CD8-positive, alpha-beta memory T cell (primary cell): ENCODE data around the gene ELOVL1. TPM values are rescaled to one million over a fixed set of nuclear protein-coding genes. Genes with fewer than 3 reads are reported as not detected.

Experiments used
- CTCF ChIA-PET: fragments of 350-600 bp; sonication (Branson Sonifier 250); formaldehyde crosslinking; loops from one replicate; lab custom pipeline; 2021; ENCODE audit warnings: antibody characterized with exemption; lab: Charles Lee
- POLR2A ChIA-PET: fragments of 350-600 bp; sonication (Branson Sonifier 250); formaldehyde crosslinking; loops from one replicate; lab custom pipeline; 2021; ENCODE audit warnings: antibody characterized with exemption; lab: Charles Lee
- DNase-seq, 5 donors: peaks; one replicate each; pipeline versions ENCODE4 v3.0.0 to v3.0.0-alpha.2; 2020 to 2022; ENCODE audit warnings: mixed read lengths in 1 of 5
- H3K27ac ChIP-seq: one replicate; pipeline ENCODE4 v1.7.0; 2013; ENCODE audit warnings: low read depth, mild to moderate bottlenecking, low read length, moderate library complexity
- H3K27me3 ChIP-seq: 2 replicates; pipeline ENCODE4 v1.7.0; 2013; ENCODE audit warnings: low read length, mild to moderate bottlenecking; ENCODE audit not compliant: insufficient read depth, poor library complexity, severe bottlenecking
- H3K36me3 ChIP-seq: 2 replicates; pipeline ENCODE4 v1.7.0; 2013; ENCODE audit warnings: mild to moderate bottlenecking, low read length, moderate library complexity; ENCODE audit not compliant: insufficient read depth
- H3K4me1 ChIP-seq: 2 replicates; pipeline ENCODE4 v1.7.0; 2013; ENCODE audit warnings: mild to moderate bottlenecking, low read length, moderate library complexity; ENCODE audit not compliant: insufficient read depth
- H3K4me3 ChIP-seq: 2 replicates; pipeline ENCODE4 v1.7.0; 2013; ENCODE audit warnings: mild to moderate bottlenecking, low read length
- H3K9me3 ChIP-seq: 2 replicates; pipeline ENCODE4 v1.7.0; 2013; ENCODE audit warnings: mild to moderate bottlenecking, low read length
- H3K27ac Mint-ChIP-seq, 8 donors: one replicate each; pipeline ENCODE4 v1.8.0; 2020 to 2021; ENCODE audit warnings: mixed read lengths in 8 of 8, mild to moderate bottlenecking in 6 of 8, inconsistent platforms in 3 of 8, moderate library complexity in 3 of 8
- H3K27me3 Mint-ChIP-seq, 2 donors: one replicate each; pipeline ENCODE4 v1.8.0; 2020 to 2021; ENCODE audit warnings: mixed read lengths in 2 of 2, mild to moderate bottlenecking in 1 of 2, moderate library complexity in 1 of 2
- H3K36me3 Mint-ChIP-seq, 3 donors: one replicate each; pipeline ENCODE4 v1.8.0; 2020 to 2021; ENCODE audit warnings: mixed read lengths in 3 of 3, inconsistent platforms in 1 of 3, mild to moderate bottlenecking in 1 of 3
- H3K4me1 Mint-ChIP-seq, 3 donors: one replicate each; pipeline ENCODE4 v1.8.0; 2020 to 2021; ENCODE audit warnings: mixed read lengths in 3 of 3, inconsistent platforms in 1 of 3, mild to moderate bottlenecking in 1 of 3
- H3K4me3 Mint-ChIP-seq, 7 donors: one replicate each; pipeline ENCODE4 v1.8.0; 2020 to 2021; ENCODE audit warnings: mixed read lengths in 7 of 7, mild to moderate bottlenecking in 6 of 7, moderate library complexity in 4 of 7, inconsistent platforms in 2 of 7
- H3K9me3 Mint-ChIP-seq, 5 donors: one replicate each; pipeline ENCODE4 v1.8.0; 2020 to 2022; ENCODE audit warnings: mixed read lengths in 5 of 5, mild to moderate bottlenecking in 3 of 5, moderate library complexity in 2 of 5, inconsistent platforms in 1 of 5
- polyA plus RNA-seq: library from polyadenylated mRNA; unstranded; fragments of 300-500 nt; fragmentation: Illumina TruSeq; gene quantifications from one replicate; pipeline ENCODE4 v1.2.3, GENCODE V29; 2021
- total RNA-seq, 2 experiments: library from RNA; stranded (reverse); gene quantifications; one replicate each; pipeline ENCODE4 v1.2.3, GENCODE V29; 2021

ELOVL1 gene
- total and polyA plus RNA-seq, 3 experiments from 2014 or later, result 83.9 to 98.8 (median 89.1) TPM

GRCh38 chr1:43354471-43354870 is 13.3 kb downstream of the ELOVL1 start:
- peak overlapping the region in 2 of 8 donors; percentile 1 to 10 for H3K27ac Mint-ChIP-seq
- no peak overlapping the region for H3K27ac ChIP-seq
- DNase-seq, result no peak
- no peaks in the 10 kb centered on the region for H3K27me3 Mint-ChIP-seq
- peak overlapping the region in 1 of 7 donors; percentile 17 for H3K4me3 Mint-ChIP-seq
- no peaks in the 10 kb centered on the region for H3K27me3 ChIP-seq
- no peaks in the 10 kb centered on the region for H3K9me3 Mint-ChIP-seq
- POLR2A ChIA-PET, result interaction anchor here (0.7 kb wide), 1 partner anchor 1197 kb away, joined by 6 read pairs; no protein-coding TSS in a partner anchor
- peaks cover 14% of the 10 kb centered on the region for H3K4me1 ChIP-seq
- H3K36me3 Mint-ChIP-seq, result no peaks in the 10 kb centered on the region
- H3K4me1 Mint-ChIP-seq, result peaks cover 15 to 21% (median 21%) of the 10 kb centered on the region in 3 donors
- no peaks in the 10 kb centered on the region for H3K36me3 ChIP-seq
- no peaks in the 10 kb centered on the region for H3K9me3 ChIP-seq
- CTCF ChIA-PET, result no interaction called here
- H3K4me3 ChIP-seq, result no peak overlapping the region

GRCh38 chr1:43352881-43353280 is 14.9 kb downstream of the ELOVL1 start:
- H3K9me3 ChIP-seq, result no peaks in the 10 kb centered on the region
- H3K4me3 Mint-ChIP-seq, result peak overlapping the region in 1 of 7 donors; percentile 9
- POLR2A ChIA-PET, result no interaction called here
- H3K27me3 ChIP-seq, result no peaks in the 10 kb centered on the region
- H3K36me3 ChIP-seq, result no peaks in the 10 kb centered on the region
- no peak overlapping the region for H3K4me3 ChIP-seq
- DNase-seq, result no peak
- H3K27me3 Mint-ChIP-seq, result no peaks in the 10 kb centered on the region
- H3K27ac Mint-ChIP-seq, result peak overlapping the region in 6 of 8 donors; percentile 34 to 99 (median 93)
- CTCF ChIA-PET, result no interaction called here
- H3K27ac ChIP-seq, result no peak overlapping the region
- H3K4me1 Mint-ChIP-seq, result peaks cover 7 to 12% (median 11%) of the 10 kb centered on the region in 3 donors
- H3K9me3 Mint-ChIP-seq, result no peaks in the 10 kb centered on the region
- H3K4me1 ChIP-seq, result peaks cover 6% of the 10 kb centered on the region
- H3K36me3 Mint-ChIP-seq, result no peaks in the 10 kb centered on the region

- H3K4me1 ChIP-seq, result peaks cover 4% of the 10 kb centered on the region
- H3K4me3 Mint-ChIP-seq, result no peak overlapping the region
- H3K27me3 Mint-ChIP-seq, result no peaks in the 10 kb centered on the region
- DNase-seq, result no peak
- H3K9me3 Mint-ChIP-seq, result no peaks in the 10 kb centered on the region
- H3K4me1 Mint-ChIP-seq, result peaks cover 5 to 10% (median 9%) of the 10 kb centered on the region in 3 donors
- POLR2A ChIA-PET, result no interaction called here
- H3K27ac ChIP-seq, result no peak overlapping the region
- H3K27me3 ChIP-seq, result no peaks in the 10 kb centered on the region
- no peaks in the 10 kb centered on the region for H3K36me3 ChIP-seq
- peak overlapping the region in 5 of 8 donors; percentile 1 to 99 (median 95) for H3K27ac Mint-ChIP-seq
- no peaks in the 10 kb centered on the region for H3K9me3 ChIP-seq
- CTCF ChIA-PET, result no interaction called here
- H3K36me3 Mint-ChIP-seq, result no peaks in the 10 kb centered on the region
- no peak overlapping the region for H3K4me3 ChIP-seq
Observed at GRCh38 chr1:43352351-43352705, 15.5 kb downstream of the ELOVL1 start.

- Histone ChIP-seq H3K36me3 (no peaks in the 10 kb centered on the region), H3K27ac (no peak overlapping the region), H3K4me3 (no peak overlapping the region), H3K9me3 (no peaks in the 10 kb centered on the region), H3K4me1 (peaks cover 4% of the 10 kb centered on the region), H3K27me3 (no peaks in the 10 kb centered on the region)
- POLR2A ChIA-PET, result no interaction called here
- DNase-seq, result no peak
- Mint-ChIP-seq H3K27me3 (no peaks in the 10 kb centered on the region), H3K9me3 (no peaks in the 10 kb centered on the region), H3K36me3 (no peaks in the 10 kb centered on the region), H3K4me3 (no peak overlapping the region), H3K27ac (peak overlapping the region in 6 of 8 donors; percentile 67 to 99 (median 93)), H3K4me1 (peaks cover 5 to 10% (median 9%) of the 10 kb centered on the region in 3 donors)
- CTCF ChIA-PET, result no interaction called here
Observed at GRCh38 chr1:43351421-43352350, 16.1 kb downstream of the ELOVL1 start.

- no peaks in the 10 kb centered on the region for H3K9me3 Mint-ChIP-seq
- peaks cover 4% of the 10 kb centered on the region for H3K4me1 ChIP-seq
- ChIA-PET POLR2A (no interaction called here), CTCF (no interaction called here)
- peak overlapping the region in 7 of 8 donors; percentile 43 to 99 (median 94) for H3K27ac Mint-ChIP-seq
- no peak overlapping the region for H3K4me3 ChIP-seq
- no peaks in the 10 kb centered on the region for H3K27me3 ChIP-seq
- H3K9me3 ChIP-seq, result no peaks in the 10 kb centered on the region
- H3K36me3 ChIP-seq, result no peaks in the 10 kb centered on the region
- H3K27me3 Mint-ChIP-seq, result no peaks in the 10 kb centered on the region
- H3K4me3 Mint-ChIP-seq, result peak overlapping the region in 1 of 7 donors; percentile 14
- peaks cover 5 to 10% (median 9%) of the 10 kb centered on the region in 3 donors for H3K4me1 Mint-ChIP-seq
- H3K27ac ChIP-seq, result no peak overlapping the region
- DNase-seq, result no peak
- H3K36me3 Mint-ChIP-seq, result no peaks in the 10 kb centered on the region
Observed at GRCh38 chr1:43350976-43351375, 16.8 kb downstream of the ELOVL1 start.

- no peaks in the 10 kb centered on the region for H3K27me3 Mint-ChIP-seq
- peaks cover 5 to 10% (median 9%) of the 10 kb centered on the region in 3 donors for H3K4me1 Mint-ChIP-seq
- Histone ChIP-seq H3K4me3 (peak overlapping the region; percentile 29), H3K9me3 (no peaks in the 10 kb centered on the region), H3K27me3 (no peaks in the 10 kb centered on the region), H3K27ac (peak overlapping the region; percentile 57), H3K36me3 (no peaks in the 10 kb centered on the region), H3K4me1 (peaks cover 4% of the 10 kb centered on the region)
- H3K9me3 Mint-ChIP-seq, result no peaks in the 10 kb centered on the region
- ChIA-PET CTCF (no interaction called here), POLR2A (no interaction called here)
- no peak for DNase-seq
- H3K36me3 Mint-ChIP-seq, result no peaks in the 10 kb centered on the region
- H3K27ac Mint-ChIP-seq, result peak overlapping the region; percentile 79 to 99 (median 94)
- H3K4me3 Mint-ChIP-seq, result peak overlapping the region; percentile 76 to 91 (median 83)
Observed at GRCh38 chr1:43349594-43350306, 18.1 kb downstream of the ELOVL1 start.

GRCh38 chr1:43348809-43349593 is 18.8 kb downstream of the ELOVL1 start:
- Mint-ChIP-seq H3K36me3 (no peaks in the 10 kb centered on the region), H3K4me3 (peak overlapping the region; percentile 76 to 91 (median 83)), H3K27ac (peak overlapping the region; percentile 79 to 99 (median 94)), H3K4me1 (peaks cover 5 to 10% (median 9%) of the 10 kb centered on the region in 3 donors), H3K9me3 (no peaks in the 10 kb centered on the region), H3K27me3 (no peaks in the 10 kb centered on the region)
- no peaks in the 10 kb centered on the region for H3K9me3 ChIP-seq
- peak; percentile 68 to 83 (median 73) for DNase-seq
- CTCF ChIA-PET, result no interaction called here
- no peaks in the 10 kb centered on the region for H3K27me3 ChIP-seq
- H3K4me1 ChIP-seq, result peaks cover 4% of the 10 kb centered on the region
- no peaks in the 10 kb centered on the region for H3K36me3 ChIP-seq
- H3K4me3 ChIP-seq, result peak overlapping the region; percentile 29
- peak overlapping the region; percentile 57 for H3K27ac ChIP-seq
- POLR2A ChIA-PET, result interaction anchor here (1.2 kb wide), 1 partner anchor 10 kb away, joined by 4 read pairs; the partner anchor contains the start of gene CDC20
